CD4-positive, alpha-beta T cell treated with Interleukin-21 for 1 hour (primary cell): ENCODE data around the gene CACNA1C.
"Not testable (repeated sequence)": the region's sequence is repeated elsewhere in the genome, so short reads cannot be mapped to it uniquely, and the experiment has no call there.

ENCODE experiments used
- DNase-seq: peaks from one replicate; pipeline ENCODE4 v3.0.0-alpha.2; 2020

The CACNA1C gene

DNA sequence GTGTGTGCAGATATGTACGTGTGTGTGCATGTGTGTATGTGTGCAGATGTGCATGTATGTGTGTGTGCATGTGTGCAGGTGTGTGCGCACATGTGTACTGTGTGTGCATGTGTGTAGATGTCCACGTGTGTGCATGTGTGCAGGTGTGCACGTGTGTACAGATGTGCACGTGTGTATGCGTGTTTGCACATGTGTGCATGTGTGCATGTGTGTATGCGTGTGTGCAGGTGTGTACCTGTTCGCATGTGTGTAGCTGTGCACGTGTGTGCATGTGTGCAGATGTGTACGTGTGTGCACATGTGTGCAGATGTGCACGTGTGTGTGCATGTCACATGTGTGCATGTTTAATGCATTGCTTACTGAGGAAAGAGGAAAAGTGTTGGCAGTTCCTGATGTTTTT lies 686.3 kb downstream of the CACNA1C start:
- no peak for DNase-seq

DNA sequence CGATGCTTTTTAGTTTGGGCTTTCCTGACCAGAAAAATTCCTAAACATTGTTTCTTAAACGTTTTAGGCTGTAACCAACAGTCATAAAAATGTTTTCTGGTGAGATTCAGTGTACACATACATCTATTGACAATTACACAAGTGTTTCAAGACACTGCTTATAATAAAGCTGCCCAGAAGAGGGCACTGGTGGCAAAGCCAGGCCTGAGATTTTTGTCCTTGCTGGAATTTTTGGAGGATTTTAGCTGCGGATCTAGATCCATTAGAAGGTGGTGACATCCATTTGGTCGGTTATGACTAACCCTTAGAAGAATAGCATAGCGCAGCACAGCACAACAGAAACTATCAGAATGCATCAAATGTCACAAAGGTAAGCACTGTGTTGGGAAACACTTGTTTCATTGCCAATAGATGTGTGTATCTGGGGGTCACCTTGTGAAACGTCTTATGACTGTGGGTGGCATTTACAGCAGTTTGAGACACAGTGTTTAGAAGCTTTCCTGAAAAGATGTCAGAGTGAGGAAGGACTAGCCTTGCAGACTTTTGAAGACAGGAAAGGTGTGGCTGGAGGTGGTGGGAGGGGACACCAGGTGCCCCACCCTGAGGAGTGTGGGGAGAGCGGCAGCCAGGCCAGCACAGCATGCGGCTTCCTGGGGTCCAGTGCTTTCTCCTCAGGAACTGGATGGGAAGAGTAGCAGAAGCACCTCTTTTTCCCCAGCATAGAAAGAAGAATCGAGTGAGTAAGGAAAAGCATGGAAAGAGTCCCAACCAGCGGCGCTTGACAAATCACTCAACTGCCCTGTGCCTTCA lies 687.2 kb downstream of the CACNA1C start:
- DNase-seq = no peak

DNA sequence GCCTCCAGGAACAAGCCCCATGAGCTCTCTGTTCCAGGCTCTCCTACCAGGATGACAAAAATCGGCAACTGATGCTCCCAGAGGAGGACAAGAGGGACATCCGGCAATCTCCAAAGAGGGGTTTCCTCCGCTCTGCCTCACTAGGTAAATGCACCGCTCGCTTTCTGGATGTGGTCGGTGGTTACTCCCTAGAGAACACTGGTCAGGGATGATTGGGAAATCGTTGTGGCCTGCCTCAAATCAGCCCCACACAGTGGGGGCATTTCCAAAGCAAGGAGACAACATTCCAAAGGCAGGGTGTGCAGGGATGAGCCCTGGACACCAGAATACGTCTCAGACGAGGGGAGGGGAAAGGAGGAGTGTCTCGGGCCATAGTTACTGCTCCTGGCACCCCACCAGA lies 689.2 kb downstream of the CACNA1C start:
- not testable (repeated sequence) for DNase-seq

DNA sequence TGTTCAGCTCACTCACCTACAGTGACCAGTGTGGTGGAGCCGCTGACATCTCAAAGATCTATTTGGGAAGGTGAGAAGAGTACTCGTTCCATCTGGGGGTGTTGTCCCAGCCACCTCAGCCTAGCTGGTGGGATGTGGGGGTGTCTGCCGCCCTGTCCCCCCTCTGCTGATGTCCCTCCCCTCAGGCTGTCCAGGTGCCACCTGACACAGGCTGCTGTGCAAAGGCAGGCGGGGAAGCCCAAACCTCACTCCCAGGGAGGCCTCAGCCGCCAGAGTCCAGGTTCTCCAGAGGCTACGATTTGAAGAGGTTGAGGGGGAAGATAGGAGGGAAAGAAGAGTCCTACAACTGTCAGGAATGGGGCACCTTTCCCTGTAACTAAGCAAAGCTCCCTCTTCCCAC lies 690.7 kb downstream of the CACNA1C start:
- DNase-seq = no peak

DNA sequence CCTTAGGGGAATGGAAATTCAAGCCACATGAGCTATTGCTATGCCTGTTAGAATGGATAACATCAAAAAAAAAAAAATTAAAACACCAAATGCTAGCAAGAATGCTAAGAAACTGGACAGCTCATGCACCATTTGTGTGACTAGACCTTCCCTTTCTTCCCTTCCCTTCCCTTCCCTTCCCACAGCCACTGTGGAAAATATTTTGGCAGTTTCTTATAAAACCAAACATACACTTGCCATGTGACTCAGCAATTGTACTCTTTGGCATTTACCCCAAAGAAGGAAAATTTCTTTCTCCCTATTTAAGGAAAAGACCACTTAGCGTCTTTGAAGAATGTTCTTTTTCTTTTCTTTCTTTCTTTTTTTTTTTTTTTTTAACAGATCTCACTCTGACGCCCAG lies 692.9 kb downstream of the CACNA1C start:
- no peak for DNase-seq
